GM23338 (cell line): ENCODE measurements around the gene ICOS.

Experiments
- CREB1 ChIP-seq: fragments of 250-450 bp; sonication (Bioruptor Pico); IDR thresholded peaks from 2 replicates; pipeline ENCODE4 v1.5.0; 2020; ENCODE audit warnings: low read depth, mild to moderate bottlenecking, moderate library complexity
- CTCF ChIP-seq, 2 experiments: fragments of 200-600 bp in 1 of 2; sonication (generic) in 1 of 2; conservative IDR thresholded peaks; 2 replicates each; pipeline versions ENCODE4 v1.5.1 to v1.6.1; 2016 to 2017; ENCODE audit warnings: antibody characterized with exemption in 2 of 2, low read depth in 2 of 2, mild to moderate bottlenecking in 2 of 2, moderate library complexity in 1 of 2
- EZH2 ChIP-seq: fragments of 200-600 bp; sonication (generic); IDR thresholded peaks from one replicate; pipeline ENCODE4 v1.8.0; 2017; ENCODE audit warnings: antibody characterized with exemption, mild to moderate bottlenecking, low read depth; ENCODE audit not compliant: unreplicated experiment
- EZH2phosphoT487 ChIP-seq: fragments of 200-600 bp; sonication (generic); IDR thresholded peaks from one replicate; pipeline ENCODE4 v1.8.1; 2018; ENCODE audit warnings: antibody characterized with exemption; ENCODE audit not compliant: unreplicated experiment
- JUNB ChIP-seq: IDR thresholded peaks from one replicate; pipeline ENCODE4 v1.6.1; 2016; ENCODE audit warnings: antibody characterized with exemption; ENCODE audit not compliant: unreplicated experiment
- POLR2AphosphoS5 ChIP-seq: IDR thresholded peaks from 2 replicates; pipeline ENCODE4 v1.6.1; 2016; ENCODE audit warnings: antibody characterized with exemption, low read depth
- REST ChIP-seq: IDR thresholded peaks from one replicate; pipeline ENCODE4 v1.6.1; 2018; ENCODE audit warnings: antibody characterized with exemption; ENCODE audit not compliant: unreplicated experiment
- ZNF114 ChIP-seq: fragments of 250-450 bp; sonication (Bioruptor Pico); IDR thresholded peaks from 2 replicates; pipeline ENCODE4 v1.5.0; 2020; ENCODE audit warnings: mild to moderate bottlenecking, moderate library complexity
- ZNF462 ChIP-seq: fragments of 250-450 bp; sonication (Bioruptor Pico); IDR thresholded peaks from 2 replicates; pipeline ENCODE4 v1.5.0; 2020; ENCODE audit warnings: mild to moderate bottlenecking, moderate library complexity

- TF ChIP-seq CTCF (conservative IDR thresholded peaks at IDR 0.05; ENCODE audit: low read depth in 2 of 2) (no peak), POLR2AphosphoS5 (no peak), ZNF462 (CRISPR knock-in tag) (no peak), EZH2 (no peak), JUNB (no peak), REST (no peak), EZH2phosphoT487 (no peak), ZNF114 (CRISPR knock-in tag) (no peak), CREB1 (CRISPR knock-in tag) (no peak)
These were observed 57.0 kb downstream of the ICOS start for GRCh38 chr2:203993560-203993959.
